ENCODE data around the gene LILRB3. TPM values are rescaled to one million over a fixed set of nuclear protein-coding genes. Genes with fewer than 3 reads are reported as not detected.
A peak's percentile ranks its signal among the peaks of the same experiment; 100 is the strongest.
"Not testable (repeated sequence)": the region's sequence is repeated elsewhere in the genome, so short reads cannot be mapped to it uniquely, and the experiment has no call there.

Gene LILRB3
- total RNA-seq, 1 donor from 2014 or later, result not detected

- no peak for DNase-seq (ENCODE audit: low read depth)
Measured at GRCh38 chr19:54211235-54211634, 11.6 kb downstream of the LILRB3 start.

DNA sequence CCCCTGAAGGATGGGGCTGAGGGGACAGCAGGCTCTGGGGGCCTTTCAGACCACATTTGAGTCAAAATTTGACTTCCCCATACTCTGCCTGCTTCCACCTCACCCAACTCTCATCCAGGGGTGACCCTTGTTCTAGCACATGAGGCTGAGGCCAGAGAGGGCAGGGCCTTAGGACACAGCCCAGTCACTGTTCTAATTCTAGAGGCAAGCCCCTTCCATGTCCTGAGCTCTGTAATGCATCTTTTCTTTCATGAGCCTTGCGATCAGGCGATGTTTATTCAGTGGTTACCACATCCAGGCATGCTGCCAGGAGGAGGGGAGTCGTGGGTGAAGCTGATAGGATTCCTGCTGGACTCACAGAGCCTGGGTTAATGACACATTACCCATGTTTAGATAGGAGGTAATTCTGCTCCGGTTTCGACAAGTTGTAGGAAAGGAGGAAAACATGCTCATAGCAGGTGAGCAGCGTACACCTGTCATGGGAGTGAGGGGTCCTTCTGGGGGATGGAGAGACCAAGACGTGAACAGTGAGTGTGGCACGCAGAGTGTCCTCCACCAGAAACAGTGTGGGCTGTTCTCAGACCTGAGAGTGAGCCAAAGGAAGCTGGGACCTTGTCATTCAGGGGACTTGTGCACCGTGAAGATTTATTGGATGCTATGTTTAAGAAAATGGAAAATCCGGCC lies 12.9 kb downstream of the LILRB3 start:
- peak; percentile 99 for DNase-seq (ENCODE audit: low read depth)

DNA sequence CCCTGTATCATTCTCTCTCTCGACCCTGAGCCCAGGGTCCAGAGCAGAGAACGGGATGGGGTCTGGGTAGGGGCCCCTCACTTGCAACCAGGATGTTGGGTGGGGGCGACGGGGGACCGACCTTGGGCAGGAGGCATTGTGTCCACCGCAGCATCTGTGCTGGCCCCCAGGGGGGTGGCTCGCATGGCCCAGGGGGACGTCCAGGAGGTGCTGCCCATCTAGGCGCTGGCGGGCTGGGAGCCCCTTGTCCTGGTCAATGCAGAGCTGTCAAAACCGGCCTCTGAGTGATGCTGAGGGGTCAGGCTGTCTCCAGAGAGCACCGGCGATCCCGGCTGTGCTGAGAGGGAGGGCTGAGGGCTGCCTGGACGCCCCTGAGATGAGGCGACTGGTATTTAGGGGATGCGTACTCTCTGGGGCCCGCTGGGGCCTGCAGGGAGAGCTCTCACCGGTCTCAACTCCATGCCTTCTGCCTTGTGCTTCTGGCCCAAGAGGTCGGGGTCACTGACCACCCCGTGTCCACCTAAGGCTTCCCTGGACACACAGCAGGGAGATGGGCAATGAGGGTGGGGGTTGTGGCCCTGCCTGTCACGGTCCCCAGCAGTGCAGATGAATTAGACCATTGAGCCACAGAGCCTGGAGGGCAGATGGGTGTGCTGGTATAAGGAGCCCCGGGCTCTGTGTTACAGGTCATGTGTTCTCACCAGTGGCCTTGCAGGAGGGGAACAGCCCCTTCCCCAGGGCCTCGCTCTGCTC lies 13.6 kb downstream of the LILRB3 start:
- DNase-seq (ENCODE audit: low read depth), result peak; percentile 17

GRCh38 chr19:54208784-54209057 lies 14.1 kb downstream of the LILRB3 start:
- peak; percentile 52 for DNase-seq (ENCODE audit: low read depth)

DNA sequence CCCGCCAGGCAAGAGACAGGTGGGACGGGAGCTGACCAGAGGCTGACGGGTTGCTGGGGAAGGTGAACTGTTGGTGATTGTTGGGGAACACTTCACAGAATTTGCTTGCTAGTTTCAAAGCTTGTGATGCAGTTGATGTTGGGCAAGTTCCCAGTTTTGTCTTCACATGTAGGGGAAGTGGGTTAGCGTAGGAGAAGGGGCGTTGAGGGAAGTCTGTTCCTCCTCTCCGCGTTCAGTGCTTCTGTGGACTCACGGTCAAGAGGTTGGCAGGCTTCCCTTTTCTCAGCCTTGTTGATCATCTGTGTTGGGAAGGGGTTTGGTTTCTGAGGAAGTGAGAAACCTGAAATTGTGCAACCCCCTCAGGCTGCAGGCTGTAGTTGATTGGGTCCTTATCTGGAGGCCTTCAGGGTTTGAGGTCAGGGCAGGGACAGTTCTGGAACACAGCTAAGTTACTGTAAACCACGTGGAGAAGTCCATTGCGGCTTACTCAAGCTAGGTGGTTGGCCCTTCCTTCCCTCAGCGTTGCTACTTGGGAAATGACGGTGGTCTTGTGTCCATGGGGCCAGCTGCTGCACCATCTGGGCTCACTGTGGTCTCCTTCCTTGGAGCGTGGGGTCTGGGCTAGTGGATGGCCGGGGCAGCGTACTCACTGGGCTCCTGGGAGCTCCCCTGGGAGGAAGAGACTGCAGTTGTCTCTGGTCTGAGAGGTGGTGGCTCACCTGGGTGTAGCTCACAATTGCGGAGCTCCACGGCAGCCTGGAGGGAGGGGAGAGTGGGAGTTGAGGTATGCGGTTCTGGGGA lies 14.6 kb downstream of the LILRB3 start:
- DNase-seq (ENCODE audit: low read depth), result peak; percentile 83

DNA sequence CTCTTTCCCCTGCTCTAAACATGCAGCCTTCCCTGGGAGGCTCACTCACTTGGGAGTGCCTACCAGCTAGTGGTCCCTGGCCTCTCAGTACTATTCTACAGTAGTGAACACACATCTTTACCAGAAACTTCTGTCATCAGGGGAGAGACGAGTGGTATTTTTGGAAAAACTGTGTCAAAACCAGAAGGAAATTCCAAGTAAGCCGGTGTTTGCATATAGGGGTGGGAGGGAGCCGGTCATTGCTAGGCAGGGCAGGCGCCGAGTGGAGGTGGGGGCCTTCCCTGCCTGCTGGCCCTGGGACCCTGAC lies 15.2 kb downstream of the LILRB3 start:
- DNase-seq (ENCODE audit: low read depth), result no peak

- not testable (repeated sequence) for DNase-seq (ENCODE audit: low read depth)
Measured at GRCh38 chr19:54207193-54207592, 15.6 kb downstream of the LILRB3 start.

GRCh38 chr19:54206831-54207177 lies 16.0 kb downstream of the LILRB3 start:
- no peak for DNase-seq (ENCODE audit: low read depth)

- no peak for DNase-seq (ENCODE audit: low read depth)
Measured at GRCh38 chr19:54206030-54206830, 16.6 kb downstream of the LILRB3 start.

DNA sequence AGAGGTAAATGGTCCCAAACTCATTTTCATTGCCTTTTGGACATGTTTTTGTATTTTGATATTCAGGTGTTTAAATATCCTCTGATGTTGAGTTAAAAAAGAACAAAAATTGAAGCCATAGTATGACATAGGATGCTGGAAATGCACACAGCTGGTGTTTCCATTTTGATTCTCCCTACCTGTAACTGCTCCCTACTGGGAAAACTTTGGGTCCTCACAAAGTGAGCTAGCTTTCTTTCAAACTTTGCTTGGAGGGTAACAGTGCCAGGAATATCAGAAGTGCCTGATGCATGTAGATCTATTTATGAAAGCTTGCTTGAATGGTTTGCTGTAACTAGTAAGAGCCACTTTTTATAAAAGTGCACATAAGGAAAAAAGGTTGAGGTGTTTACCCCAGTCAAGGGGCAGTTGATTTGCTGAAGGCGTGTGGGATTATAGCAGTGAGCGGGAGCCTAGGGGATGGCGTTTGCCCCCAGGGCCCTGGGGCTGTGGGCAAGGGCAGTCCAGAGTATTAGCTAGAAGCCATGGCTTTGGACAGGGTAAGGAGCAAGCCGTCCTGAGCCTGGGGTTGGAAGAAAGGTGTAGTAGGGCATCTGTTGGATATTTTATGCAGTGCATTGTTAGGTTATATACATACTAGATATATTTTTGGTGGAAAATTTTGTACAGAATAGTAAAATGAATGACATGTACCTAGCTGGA lies 17.9 kb downstream of the LILRB3 start:
- DNase-seq (ENCODE audit: low read depth), result no peak

- no peak for DNase-seq (ENCODE audit: low read depth)
Measured at GRCh38 chr19:54203151-54203611, 19.6 kb downstream of the LILRB3 start.

DNA sequence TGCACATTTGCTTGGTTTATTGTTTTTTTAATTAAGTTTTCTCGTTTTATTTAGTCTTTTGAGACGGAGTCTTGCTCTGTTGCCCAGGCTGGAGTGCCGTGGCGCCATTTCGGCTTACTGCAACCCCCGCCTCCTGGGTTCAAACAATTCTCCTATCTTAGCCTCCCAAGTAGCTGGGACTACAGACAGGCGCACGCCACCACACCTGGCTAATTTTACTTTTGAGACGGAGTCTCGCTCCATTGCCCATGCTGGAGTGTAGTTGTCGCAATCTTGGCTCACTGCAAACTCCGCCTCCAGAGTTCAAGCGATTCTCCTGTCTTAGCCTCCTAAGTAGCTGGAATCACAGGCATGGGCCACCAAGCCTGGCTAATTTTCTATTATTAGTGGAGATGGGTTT lies 20.8 kb downstream of the LILRB3 start:
- no peak for DNase-seq (ENCODE audit: low read depth)

- no peak for DNase-seq (ENCODE audit: low read depth)
Measured at GRCh38 chr19:54201172-54201701, 21.6 kb downstream of the LILRB3 start.

DNA sequence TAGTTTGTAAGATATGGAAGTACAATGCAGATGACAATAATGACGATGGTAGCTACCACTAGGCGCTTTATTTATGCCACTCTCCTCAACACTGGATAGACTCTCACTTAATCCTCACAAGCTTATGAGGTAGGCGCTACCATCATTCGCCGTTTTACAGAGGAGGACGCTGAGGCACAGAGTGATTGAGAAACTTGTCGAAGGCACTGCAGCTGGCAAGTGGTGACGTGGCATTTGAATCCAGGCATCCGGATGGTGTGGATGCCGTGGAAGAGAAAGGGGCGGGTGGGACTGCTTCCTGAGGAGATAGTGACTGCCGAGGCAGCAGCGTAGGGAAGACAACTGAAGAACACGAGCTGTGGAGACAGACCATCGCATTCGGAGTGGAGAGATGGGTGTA lies 23.4 kb downstream of the LILRB3 start:
- no peak for DNase-seq (ENCODE audit: low read depth)

- DNase-seq (ENCODE audit: low read depth), result no peak
Measured at GRCh38 chr19:54197121-54197520, 25.7 kb downstream of the LILRB3 start.

GRCh38 chr19:54196536-54196935 lies 26.3 kb downstream of the LILRB3 start:
- no peak for DNase-seq (ENCODE audit: low read depth)

- not testable (repeated sequence) for DNase-seq (ENCODE audit: low read depth)
Measured at GRCh38 chr19:54194463-54194862, 28.3 kb downstream of the LILRB3 start.

DNA sequence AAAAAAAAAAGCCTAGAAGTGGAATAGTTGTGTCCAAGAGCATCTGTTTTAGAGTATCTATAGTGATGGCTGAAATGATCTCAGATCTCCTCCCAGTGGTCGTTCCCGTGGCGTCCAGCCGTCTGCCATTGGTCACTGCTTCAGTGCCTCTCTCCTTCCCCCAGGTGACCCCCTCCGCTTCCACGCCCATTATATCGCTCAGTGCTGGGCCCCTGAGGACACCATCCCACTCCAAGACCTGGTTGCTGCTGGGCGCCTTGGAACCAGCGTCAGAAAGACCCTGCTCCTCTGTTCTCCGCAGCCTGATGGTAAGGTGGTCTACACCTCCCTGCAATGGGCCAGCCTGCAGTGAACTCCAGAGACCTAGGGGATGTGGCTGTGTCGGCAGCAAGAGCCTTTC lies 29.8 kb downstream of the LILRB3 start:
- DNase-seq (ENCODE audit: low read depth), result no peak

DNA sequence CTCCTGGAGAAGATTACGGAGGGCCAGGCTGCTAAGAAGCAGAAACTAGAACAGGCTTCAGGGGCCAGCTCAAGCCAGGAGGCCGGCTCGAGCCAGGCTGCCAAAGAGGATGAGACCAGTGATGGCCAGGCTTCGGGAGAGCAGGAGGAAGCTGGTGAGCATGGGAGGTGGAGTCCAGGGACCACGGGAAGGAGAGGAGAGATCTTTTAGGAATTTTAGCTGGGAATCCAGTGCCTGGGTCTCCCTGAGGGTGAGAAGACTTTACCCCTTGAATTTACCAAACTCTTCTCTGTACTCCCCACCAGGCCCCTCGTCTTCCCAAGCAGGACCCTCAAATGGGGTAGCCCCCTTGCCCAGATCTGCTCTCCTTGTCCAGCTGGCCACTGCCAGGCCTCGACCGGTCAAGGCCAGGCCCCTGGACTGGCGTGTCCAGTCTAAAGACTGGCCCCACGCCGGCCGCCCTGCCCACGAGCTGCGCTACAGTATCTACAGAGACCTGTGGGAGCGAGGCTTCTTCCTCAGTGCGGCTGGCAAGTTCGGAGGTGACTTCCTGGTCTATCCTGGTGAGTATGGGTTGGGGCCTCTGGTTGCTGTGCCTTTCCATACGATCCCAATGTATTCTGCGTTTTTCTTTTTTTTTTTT lies 30.9 kb downstream of the LILRB3 start:
- no peak for DNase-seq (ENCODE audit: low read depth)
